GM18861 (cell line): ENCODE measurements around the gene BRD7.

Experiments used
- ATAC-seq: cut with Tn5 transposase; IDR thresholded peaks from one replicate; pipeline ENCODE4 v1.9.1; 2021; ENCODE audit not compliant: unreplicated experiment

BRD7 gene

GRCh38 chr16:50390371-50390771 is 21.6 kb upstream of the BRD7 start:
- no peak for ATAC-seq

- no peak for ATAC-seq
These were observed 21.1 kb upstream of the BRD7 start for GRCh38 chr16:50389900-50390299.

GRCh38 chr16:50388496-50388895 is 19.7 kb upstream of the BRD7 start:
- no peak for ATAC-seq

GRCh38 chr16:50386774-50387173 is 18.0 kb upstream of the BRD7 start:
- no peak for ATAC-seq

GRCh38 chr16:50386139-50386538 is 17.4 kb upstream of the BRD7 start:
- ATAC-seq = no peak

- ATAC-seq = no peak
These were observed 15.8 kb upstream of the BRD7 start for GRCh38 chr16:50384500-50385135.

GRCh38 chr16:50381679-50382440 is 13.1 kb upstream of the BRD7 start:
- ATAC-seq = no peak

- ATAC-seq = no peak
These were observed 9.6 kb upstream of the BRD7 start for GRCh38 chr16:50378417-50378816.

GRCh38 chr16:50377001-50377400 is 8.2 kb upstream of the BRD7 start:
- no peak for ATAC-seq

GRCh38 chr16:50373780-50374179 is 5.0 kb upstream of the BRD7 start:
- no peak for ATAC-seq

GRCh38 chr16:50373345-50373701 is 4.5 kb upstream of the BRD7 start:
- no peak for ATAC-seq

GRCh38 chr16:50372611-50373344 is 4.0 kb upstream of the BRD7 start:
- no peak for ATAC-seq

GRCh38 chr16:50371936-50372595 is 3.3 kb upstream of the BRD7 start:
- ATAC-seq = no peak

GRCh38 chr16:50371036-50371716 is 2.4 kb upstream of the BRD7 start:
- no peak for ATAC-seq

GRCh38 chr16:50369133-50369804 is 481 bp upstream of the BRD7 start:
- ATAC-seq = no peak

GRCh38 chr16:50367777-50368409 is 895 bp downstream of the BRD7 start:
- no peak for ATAC-seq

GRCh38 chr16:50365791-50366575 is 2.8 kb downstream of the BRD7 start:
- no peak for ATAC-seq

- ATAC-seq = no peak
These were observed 5.1 kb downstream of the BRD7 start for GRCh38 chr16:50363656-50364055.

GRCh38 chr16:50360779-50361178 is 8.0 kb downstream of the BRD7 start:
- no peak for ATAC-seq
